HUES64 (cell line): ENCODE data around the gene FREM2.

Experiments
- H3K27ac ChIP-seq: 2 replicates; pipeline ENCODE4 v1.7.0; 2013; ENCODE audit warnings: low read depth, low read length, inconsistent platforms
- H3K27me3 ChIP-seq: 2 replicates; pipeline ENCODE4 v1.6.1; 2013; ENCODE audit warnings: mild to moderate bottlenecking, low read length; ENCODE audit not compliant: insufficient read depth
- H3K36me3 ChIP-seq: 2 replicates; pipeline ENCODE4 v1.6.1; 2013; ENCODE audit warnings: mild to moderate bottlenecking, low read length; ENCODE audit not compliant: insufficient read depth
- H3K4me1 ChIP-seq: 2 replicates; pipeline ENCODE4 v1.6.1; 2013; ENCODE audit warnings: mild to moderate bottlenecking, low read length, moderate library complexity; ENCODE audit not compliant: insufficient read depth
- H3K4me3 ChIP-seq: 2 replicates; pipeline ENCODE4 v1.5.1; 2013; ENCODE audit warnings: mild to moderate bottlenecking, low read length, moderate library complexity
- H3K9ac ChIP-seq: 2 replicates; pipeline ENCODE4 v1.6.1; 2013; ENCODE audit warnings: mild to moderate bottlenecking, low read depth, low read length
- H3K9me3 ChIP-seq: 2 replicates; pipeline ENCODE4 v1.6.1; 2013; ENCODE audit warnings: low read depth, low read length; ENCODE audit not compliant: insufficient read depth
- WGBS: fragments of 150-250, 120-280 bp; methylation state at CpG from one replicate; pipeline ENCODE4 v1.1.7; 2013; ENCODE audit warnings: missing lambda C conversion rate; 5-methylcytosine and 5-hydroxymethylcytosine counted together

Gene FREM2

GRCh38 chr13:38662362-38662761, 24.5 kb upstream of the FREM2 start:
- Histone ChIP-seq H3K27ac (no peak overlapping the region), H3K4me1 (no peaks in the 10 kb centered on the region; the same call in 1 of the 2 replicates)
- WGBS, result 95% methylated on average over 2 of the region's 2 CpGs

GRCh38 chr13:38664906-38665305, 22.0 kb upstream of the FREM2 start:
- Histone ChIP-seq H3K9me3 (no peaks in the 10 kb centered on the region), H3K27me3 (no peaks in the 10 kb centered on the region), H3K36me3 (no peaks in the 10 kb centered on the region), H3K4me3 (no peak overlapping the region), H3K9ac (no peak overlapping the region), H3K27ac (no peak overlapping the region), H3K4me1 (no peaks in the 10 kb centered on the region; the same call in 1 of the 2 replicates)
- 95% methylated on average over 2 of the region's 2 CpGs for WGBS

More at GRCh38 chr13:38662362-38662761, 24.5 kb upstream of the FREM2 start:
- no peak overlapping the region for H3K4me3 ChIP-seq
- H3K27me3 ChIP-seq, result no peaks in the 10 kb centered on the region
- H3K36me3 ChIP-seq, result no peaks in the 10 kb centered on the region
- no peaks in the 10 kb centered on the region for H3K9me3 ChIP-seq
- no peak overlapping the region for H3K9ac ChIP-seq

- no peak overlapping the region for H3K4me3 ChIP-seq
- H3K27ac ChIP-seq, result no peak overlapping the region
- WGBS, result 98% methylated on average over 5 of the region's 6 CpGs
- H3K9me3 ChIP-seq, result no peaks in the 10 kb centered on the region
- no peaks in the 10 kb centered on the region for H3K4me1 ChIP-seq
- H3K36me3 ChIP-seq, result no peaks in the 10 kb centered on the region
- H3K9ac ChIP-seq, result no peak overlapping the region
- H3K27me3 ChIP-seq, result no peaks in the 10 kb centered on the region
Observed at GRCh38 chr13:38667526-38668109, 19.3 kb upstream of the FREM2 start.

GRCh38 chr13:38669234-38669964, 17.5 kb upstream of the FREM2 start:
- WGBS, result 95% methylated on average over 6 of the region's 6 CpGs
- H3K4me1 ChIP-seq, result 0 out of 2 replicates have a peak, but pooled peaks cover 5% of the 10 kb centered on the region
- H3K4me3 ChIP-seq, result no peak overlapping the region
- H3K27ac ChIP-seq, result no peak overlapping the region
- H3K27me3 ChIP-seq, result no peaks in the 10 kb centered on the region
- H3K9ac ChIP-seq, result no peak overlapping the region
- H3K9me3 ChIP-seq, result no peaks in the 10 kb centered on the region
- H3K36me3 ChIP-seq, result no peaks in the 10 kb centered on the region

GRCh38 chr13:38670627-38671026, 16.2 kb upstream of the FREM2 start:
- Histone ChIP-seq H3K27ac (no peak overlapping the region), H3K9me3 (no peaks in the 10 kb centered on the region), H3K27me3 (no peaks in the 10 kb centered on the region), H3K4me1 (0 out of 2 replicates have a peak, but pooled peaks cover 5% of the 10 kb centered on the region), H3K4me3 (no peak overlapping the region), H3K36me3 (no peaks in the 10 kb centered on the region), H3K9ac (no peak overlapping the region)
- WGBS, result 77% methylated on average over 2 of the region's 2 CpGs

GRCh38 chr13:38671980-38672379, 14.9 kb upstream of the FREM2 start:
- no peak overlapping the region for H3K27ac ChIP-seq
- H3K9ac ChIP-seq, result no peak overlapping the region
- H3K4me1 ChIP-seq, result 0 out of 2 replicates have a peak, but pooled peaks cover 5% of the 10 kb centered on the region
- H3K27me3 ChIP-seq, result no peaks in the 10 kb centered on the region
- no peaks in the 10 kb centered on the region for H3K9me3 ChIP-seq
- no peak overlapping the region for H3K4me3 ChIP-seq
- no peaks in the 10 kb centered on the region for H3K36me3 ChIP-seq
- WGBS, result 100% methylated on average over 2 of the region's 2 CpGs

- Histone ChIP-seq H3K27ac (no peak overlapping the region), H3K4me3 (no peak overlapping the region), H3K36me3 (no peaks in the 10 kb centered on the region), H3K4me1 (0 out of 2 replicates have a peak, but pooled peaks cover 5% of the 10 kb centered on the region), H3K9ac (no peak overlapping the region), H3K9me3 (no peaks in the 10 kb centered on the region), H3K27me3 (no peaks in the 10 kb centered on the region)
- WGBS, result 69% methylated on average over 2 of the region's 4 CpGs
Observed at GRCh38 chr13:38674208-38674607, 12.7 kb upstream of the FREM2 start.

GRCh38 chr13:38680912-38681311, 6.0 kb upstream of the FREM2 start:
- no peaks in the 10 kb centered on the region for H3K27me3 ChIP-seq
- H3K27ac ChIP-seq, result no peak overlapping the region
- 100% methylated on average over 1 of the region's 1 CpG for WGBS
- H3K4me1 ChIP-seq, result peaks cover 8% of the 10 kb centered on the region
- no peak overlapping the region for H3K9ac ChIP-seq
- H3K4me3 ChIP-seq, result no peak overlapping the region
- H3K36me3 ChIP-seq, result no peaks in the 10 kb centered on the region
- no peaks in the 10 kb centered on the region for H3K9me3 ChIP-seq

GRCh38 chr13:38684714-38685113, 2.2 kb upstream of the FREM2 start:
- Histone ChIP-seq H3K36me3 (peaks cover 9% of the 10 kb centered on the region), H3K27ac (no peak overlapping the region), H3K9me3 (no peaks in the 10 kb centered on the region), H3K4me3 (no peak overlapping the region), H3K27me3 (peaks cover 19% of the 10 kb centered on the region), H3K9ac (no peak overlapping the region), H3K4me1 (peaks cover 5% of the 10 kb centered on the region)

GRCh38 chr13:38685431-38685830, 1.4 kb upstream of the FREM2 start:
- 82% methylated on average over 2 of the region's 2 CpGs for WGBS
- H3K4me1 ChIP-seq, result no peaks in the 10 kb centered on the region
- peaks cover 19% of the 10 kb centered on the region for H3K27me3 ChIP-seq
- no peak overlapping the region for H3K9ac ChIP-seq
- H3K9me3 ChIP-seq, result no peaks in the 10 kb centered on the region
- no peak overlapping the region for H3K27ac ChIP-seq
- H3K4me3 ChIP-seq, result peak overlapping the region; percentile 70
- H3K36me3 ChIP-seq, result peaks cover 16% of the 10 kb centered on the region

GRCh38 chr13:38685974-38686576, 802 bp upstream of the FREM2 start:
- no peaks in the 10 kb centered on the region for H3K9me3 ChIP-seq
- H3K36me3 ChIP-seq, result peaks cover 22% of the 10 kb centered on the region
- peak overlapping the region; percentile 8; the same call in 1 of the 2 replicates for H3K27ac ChIP-seq
- H3K4me1 ChIP-seq, result no peaks in the 10 kb centered on the region
- H3K27me3 ChIP-seq, result peaks cover 19% of the 10 kb centered on the region
- peak overlapping the region; percentile 38; the same call in 1 of the 2 replicates for H3K9ac ChIP-seq
- WGBS, result under 1% methylated on average over 14 of the region's 14 CpGs
- peak overlapping the region; percentile 70 for H3K4me3 ChIP-seq
